Panc1 (cell line): ENCODE measurements around the gene RGMB. TPM values are rescaled to one million over a fixed set of nuclear protein-coding genes. Genes with fewer than 3 reads are reported as not detected.

Experiments used
- ATAC-seq: fragments of 200-7000 bp; cut with Tn5 transposase; 2 replicates; pipeline ENCODE4 v1.9.1; 2020; ENCODE audit warnings: mild to moderate bottlenecking, moderate library complexity
- BruUV-seq: library from RNA; stranded (reverse); fragments of 400-500 nt; replicated peaks from 2 replicates; lab custom pipeline; 2021; lab: Mats Ljungman, UMichigan
- CTCF ChIA-PET: fragments of 300-600 bp; sonication (Branson Sonifier 250); formaldehyde crosslinking; loops from one replicate; lab custom pipeline; 2022; ENCODE audit warnings: antibody characterized with exemption; lab: Charles Lee
- POLR2A ChIA-PET: fragments of 300-600 bp; sonication (Branson Sonifier 250); formaldehyde crosslinking; loops from one replicate; lab custom pipeline; 2022; ENCODE audit warnings: antibody characterized with exemption; lab: Charles Lee
- DNase-seq: peaks from one replicate; pipeline ENCODE4 v3.0.0-alpha.2; 2010; ENCODE audit warnings: low read depth, low spot score
- H3K27ac ChIP-seq: 2 replicates; pipeline ENCODE4 v1.5.1; 2011; ENCODE audit warnings: mild to moderate bottlenecking, low read length, inconsistent platforms
- H3K27me3 ChIP-seq: fragments of 200-500 bp; sonication (Bioruptor generic); 2 replicates; pipeline ENCODE4 v1.6.0; 2014; ENCODE audit warnings: low read length, inconsistent platforms; ENCODE audit not compliant: control insufficient read depth, insufficient read depth
- H3K36me3 ChIP-seq: fragments of 200-500 bp; sonication (Bioruptor generic); 2 replicates; pipeline ENCODE4 v1.5.1; 2014; ENCODE audit warnings: inconsistent platforms, mild to moderate bottlenecking, low read length, moderate library complexity; ENCODE audit not compliant: control insufficient read depth, insufficient read depth
- H3K4me1 ChIP-seq: 2 replicates; pipeline ENCODE4 v1.5.1; 2011; ENCODE audit warnings: inconsistent platforms, mild to moderate bottlenecking, low read length, moderate library complexity; ENCODE audit not compliant: control insufficient read depth, insufficient read depth
- H3K4me3 ChIP-seq, 2 experiments: 2 replicates each; pipeline ENCODE4 v1.5.1; 2011 to 2012; ENCODE audit warnings: low read depth in 2 of 2, low read length in 2 of 2, mild to moderate bottlenecking in 2 of 2, inconsistent platforms in 1 of 2, moderate library complexity in 1 of 2
- H3K9me3 ChIP-seq: fragments of 200-500 bp; sonication (Bioruptor generic); 2 replicates; pipeline ENCODE4 v1.5.1; 2014; ENCODE audit warnings: low read depth, mild to moderate bottlenecking, inconsistent platforms, low read length, moderate library complexity; ENCODE audit not compliant: control insufficient read depth, insufficient read depth
- CTCF ChIP-seq: fragments of 450-650 bp; IDR thresholded peaks from 2 replicates; pipeline ENCODE4 v1.5.1; 2017; ENCODE audit warnings: mild to moderate bottlenecking
- POLR2AphosphoS5 ChIP-seq: IDR thresholded peaks from 2 replicates; pipeline ENCODE4 v1.6.1; 2012; ENCODE audit warnings: mild to moderate bottlenecking, low read depth, low read length, moderate library complexity
- REST ChIP-seq, 2 experiments: IDR thresholded peaks; 2 replicates each; pipeline ENCODE4 v1.6.1; 2011 to 2012; ENCODE audit warnings: low read depth in 2 of 2, control low read depth in 1 of 2, low read length in 1 of 2, mild to moderate bottlenecking in 1 of 2, moderate library complexity in 1 of 2; ENCODE audit not compliant: insufficient read depth in 1 of 2
- SIN3A ChIP-seq: IDR thresholded peaks from 2 replicates; pipeline ENCODE4 v1.6.1; 2012; ENCODE audit warnings: low read depth, mild to moderate bottlenecking, low read length, moderate library complexity, borderline replicate concordance; ENCODE audit not compliant: insufficient read depth
- TCF7L2 ChIP-seq: IDR thresholded peaks from 2 replicates; pipeline ENCODE4 v1.6.1; 2011; ENCODE audit warnings: mild to moderate bottlenecking, low read depth, low read length, inconsistent platforms
- in situ Hi-C: cut with HindIII; loops from 2 replicates; pipeline ENCODE4 v1.10.0; 2016; ENCODE audit warnings: low sequenced_read_pairs, low pct_unique_long_range_greater_than_20kb
- intact Hi-C: fragments of 100-400 bp; cut with micrococcal nuclease; formaldehyde crosslinking; loops from one replicate; pipeline ENCODE4 v1.10.0; 2022; ENCODE audit not compliant: unreplicated experiment
- total RNA-seq: library from RNA; stranded (reverse); gene quantifications from one replicate; pipeline ENCODE4 v1.2.1, GENCODE V29; 2021; ENCODE audit not compliant: unreplicated experiment

Gene RGMB
- total RNA-seq, 1 experiment from 2014 or later, result 25.4 TPM

- TF ChIP-seq TCF7L2 (no peak), CTCF (no peak), SIN3A (no peak)
- no peak for DNase-seq
- Histone ChIP-seq H3K36me3 (no peaks in the 10 kb centered on the region; the same call in 1 of the 2 replicates), H3K27me3 (no peaks in the 10 kb centered on the region), H3K4me3 (no peak overlapping the region), H3K4me1 (no peaks in the 10 kb centered on the region), H3K9me3 (no peaks in the 10 kb centered on the region), H3K27ac (no peak overlapping the region)
- ChIA-PET CTCF (no interaction called here), POLR2A (no interaction called here)
- no TSS peak for BruUV-seq
- intact Hi-C loops, result loop anchor here (5.0 kb wide), 1 partner anchor 55 kb away; the partner anchor contains the start of gene RGMB
- no peak for ATAC-seq
- in situ Hi-C loops, result no loop called here
These were observed 54.3 kb downstream of the RGMB start for GRCh38 chr5:98827588-98828284.

GRCh38 chr5:98836175-98836574 lies 62.7 kb downstream of the RGMB start:
- no peaks in the 10 kb centered on the region for H3K9me3 ChIP-seq
- CTCF ChIA-PET, result no interaction called here
- no peak overlapping the region for H3K4me3 ChIP-seq
- POLR2A ChIA-PET, result no interaction called here
- no peaks in the 10 kb centered on the region for H3K4me1 ChIP-seq
- H3K36me3 ChIP-seq, result no peaks in the 10 kb centered on the region
- TF ChIP-seq REST (IDR thresholded peaks at IDR 0.05; ENCODE audit: insufficient read depth in 1 of 2, low read depth in 2 of 2, low read length in 1 of 2) (no peak), POLR2AphosphoS5 (no peak), SIN3A (no peak), TCF7L2 (no peak), CTCF (no peak)
- BruUV-seq, result no TSS peak
- ATAC-seq (no peak), DNase-seq (no peak)
- in situ Hi-C loops, result no loop called here
- H3K27me3 ChIP-seq, result no peaks in the 10 kb centered on the region
- intact Hi-C loops, result no loop called here
- H3K27ac ChIP-seq, result no peak overlapping the region
